ENCODE results near the gene SORL1. TPM values are rescaled to one million over a fixed set of nuclear protein-coding genes. Genes with fewer than 3 reads are reported as not detected.

SORL1 gene
- total and polyA plus RNA-seq, 4 donors: 21.4 to 80.6 (median 29.3) TPM

GRCh38 chr11:121583825-121584224 lies 131.7 kb downstream of the SORL1 start:
- no peak for DNase-seq (ENCODE audit: low read depth in 4 of 6, low spot score in 6 of 6)
- Histone ChIP-seq H3K27me3 (ENCODE audit: control insufficient read depth, insufficient read depth, low read length) (no peaks in the 10 kb centered on the region), H3K27ac (ENCODE audit: low read depth, low read length) (no peak overlapping the region), H3K36me3 (ENCODE audit: control insufficient read depth, insufficient read depth, low read length) (peaks cover 23% of the 10 kb centered on the region), H3K4me3 (ENCODE audit: low read depth, low read length) (no peak overlapping the region), H3K4me1 (ENCODE audit: control insufficient read depth, insufficient read depth, low read length) (peaks cover 5% of the 10 kb centered on the region), H3K9me3 (ENCODE audit: control insufficient read depth, insufficient read depth, low read length) (peaks cover 4% of the 10 kb centered on the region)
- 100% methylated on average over 1 of the region's 3 CpGs for WGBS (ENCODE audit: insufficient coverage)

GRCh38 chr11:121586750-121587149 lies 134.6 kb downstream of the SORL1 start:
- 100% methylated on average over 1 of the region's 2 CpGs for WGBS (ENCODE audit: insufficient coverage)
- peaks cover 16% of the 10 kb centered on the region for H3K4me1 ChIP-seq (ENCODE audit: control insufficient read depth, insufficient read depth, low read length)
- no peak overlapping the region for H3K4me3 ChIP-seq (ENCODE audit: low read depth, low read length)
- no peak for DNase-seq (ENCODE audit: low read depth in 4 of 6, low spot score in 6 of 6)
- H3K36me3 ChIP-seq (ENCODE audit: control insufficient read depth, insufficient read depth, low read length): peaks cover 27% of the 10 kb centered on the region
- no peak overlapping the region for H3K27ac ChIP-seq (ENCODE audit: low read depth, low read length)
- H3K9me3 ChIP-seq (ENCODE audit: control insufficient read depth, insufficient read depth, low read length): no peaks in the 10 kb centered on the region
- no peaks in the 10 kb centered on the region for H3K27me3 ChIP-seq (ENCODE audit: control insufficient read depth, insufficient read depth, low read length)

GRCh38 chr11:121587182-121587581 lies 135.1 kb downstream of the SORL1 start:
- Histone ChIP-seq H3K27me3 (ENCODE audit: control insufficient read depth, insufficient read depth, low read length) (no peaks in the 10 kb centered on the region), H3K36me3 (ENCODE audit: control insufficient read depth, insufficient read depth, low read length) (peaks cover 27% of the 10 kb centered on the region), H3K9me3 (ENCODE audit: control insufficient read depth, insufficient read depth, low read length) (no peaks in the 10 kb centered on the region), H3K27ac (ENCODE audit: low read depth, low read length) (no peak overlapping the region), H3K4me1 (ENCODE audit: control insufficient read depth, insufficient read depth, low read length) (peaks cover 16% of the 10 kb centered on the region), H3K4me3 (ENCODE audit: low read depth, low read length) (no peak overlapping the region)
- DNase-seq (ENCODE audit: low read depth in 4 of 6, low spot score in 6 of 6): no peak
- WGBS (ENCODE audit: insufficient coverage): 85% methylated on average over 2 of the region's 2 CpGs

GRCh38 chr11:121588747-121589146 lies 136.6 kb downstream of the SORL1 start:
- Histone ChIP-seq H3K4me3 (ENCODE audit: low read depth, low read length) (no peak overlapping the region), H3K27me3 (ENCODE audit: control insufficient read depth, insufficient read depth, low read length) (no peaks in the 10 kb centered on the region), H3K27ac (ENCODE audit: low read depth, low read length) (no peak overlapping the region), H3K4me1 (ENCODE audit: control insufficient read depth, insufficient read depth, low read length) (peaks cover 16% of the 10 kb centered on the region), H3K9me3 (ENCODE audit: control insufficient read depth, insufficient read depth, low read length) (no peaks in the 10 kb centered on the region), H3K36me3 (ENCODE audit: control insufficient read depth, insufficient read depth, low read length) (peaks cover 23% of the 10 kb centered on the region)
- DNase-seq (ENCODE audit: low read depth in 4 of 6, low spot score in 6 of 6): no peak
- 69% methylated on average over 6 of the region's 8 CpGs for WGBS (ENCODE audit: insufficient coverage)

- no peak overlapping the region for H3K4me3 ChIP-seq (ENCODE audit: low read depth, low read length)
- WGBS (ENCODE audit: insufficient coverage): no CpG with 5 or more reads among the region's 5 CpGs
- H3K27ac ChIP-seq (ENCODE audit: low read depth, low read length): no peak overlapping the region
- H3K36me3 ChIP-seq (ENCODE audit: control insufficient read depth, insufficient read depth, low read length): peaks cover 23% of the 10 kb centered on the region
- H3K27me3 ChIP-seq (ENCODE audit: control insufficient read depth, insufficient read depth, low read length): no peaks in the 10 kb centered on the region
- H3K4me1 ChIP-seq (ENCODE audit: control insufficient read depth, insufficient read depth, low read length): peaks cover 16% of the 10 kb centered on the region
- no peak for DNase-seq (ENCODE audit: low read depth in 4 of 6, low spot score in 6 of 6)
- H3K9me3 ChIP-seq (ENCODE audit: control insufficient read depth, insufficient read depth, low read length): no peaks in the 10 kb centered on the region
These were observed 137.9 kb downstream of the SORL1 start for GRCh38 chr11:121589946-121590537.

GRCh38 chr11:121590772-121591404 lies 138.8 kb downstream of the SORL1 start:
- DNase-seq (ENCODE audit: low read depth in 4 of 6, low spot score in 6 of 6): no peak
- peaks cover 24% of the 10 kb centered on the region for H3K36me3 ChIP-seq (ENCODE audit: control insufficient read depth, insufficient read depth, low read length)
- no peaks in the 10 kb centered on the region for H3K27me3 ChIP-seq (ENCODE audit: control insufficient read depth, insufficient read depth, low read length)
- H3K9me3 ChIP-seq (ENCODE audit: control insufficient read depth, insufficient read depth, low read length): no peaks in the 10 kb centered on the region
- WGBS (ENCODE audit: insufficient coverage): 88% methylated on average over 10 of the region's 12 CpGs
- peaks cover 16% of the 10 kb centered on the region for H3K4me1 ChIP-seq (ENCODE audit: control insufficient read depth, insufficient read depth, low read length)
- no peak overlapping the region for H3K27ac ChIP-seq (ENCODE audit: low read depth, low read length)
- no peak overlapping the region for H3K4me3 ChIP-seq (ENCODE audit: low read depth, low read length)

GRCh38 chr11:121591405-121592033 lies 139.4 kb downstream of the SORL1 start:
- Histone ChIP-seq H3K9me3 (ENCODE audit: control insufficient read depth, insufficient read depth, low read length) (no peaks in the 10 kb centered on the region), H3K4me3 (ENCODE audit: low read depth, low read length) (no peak overlapping the region), H3K36me3 (ENCODE audit: control insufficient read depth, insufficient read depth, low read length) (peaks cover 30% of the 10 kb centered on the region), H3K27me3 (ENCODE audit: control insufficient read depth, insufficient read depth, low read length) (no peaks in the 10 kb centered on the region), H3K4me1 (ENCODE audit: control insufficient read depth, insufficient read depth, low read length) (peaks cover 16% of the 10 kb centered on the region), H3K27ac (ENCODE audit: low read depth, low read length) (peak overlapping the region; percentile 10)
- 0% methylated on average over 1 of the region's 3 CpGs for WGBS (ENCODE audit: insufficient coverage)
- peak in 5 of 6 donors; percentile 75 to 96 (median 79) for DNase-seq (ENCODE audit: low read depth in 4 of 6, low spot score in 6 of 6)

- H3K4me3 ChIP-seq (ENCODE audit: low read depth, low read length): no peak overlapping the region
- no peak overlapping the region for H3K27ac ChIP-seq (ENCODE audit: low read depth, low read length)
- H3K4me1 ChIP-seq (ENCODE audit: control insufficient read depth, insufficient read depth, low read length): peaks cover 15% of the 10 kb centered on the region
- peaks cover 35% of the 10 kb centered on the region for H3K36me3 ChIP-seq (ENCODE audit: control insufficient read depth, insufficient read depth, low read length)
- no peak for DNase-seq (ENCODE audit: low read depth in 4 of 6, low spot score in 6 of 6)
- H3K27me3 ChIP-seq (ENCODE audit: control insufficient read depth, insufficient read depth, low read length): no peaks in the 10 kb centered on the region
- no CpG with 5 or more reads among the region's 2 CpGs for WGBS (ENCODE audit: insufficient coverage)
- no peaks in the 10 kb centered on the region for H3K9me3 ChIP-seq (ENCODE audit: control insufficient read depth, insufficient read depth, low read length)
These were observed 140.6 kb downstream of the SORL1 start for GRCh38 chr11:121592708-121593107.

- Histone ChIP-seq H3K4me3 (ENCODE audit: low read depth, low read length) (no peak overlapping the region), H3K4me1 (ENCODE audit: control insufficient read depth, insufficient read depth, low read length) (peaks cover 6% of the 10 kb centered on the region), H3K36me3 (ENCODE audit: control insufficient read depth, insufficient read depth, low read length) (peaks cover 31% of the 10 kb centered on the region), H3K9me3 (ENCODE audit: control insufficient read depth, insufficient read depth, low read length) (no peaks in the 10 kb centered on the region), H3K27ac (ENCODE audit: low read depth, low read length) (no peak overlapping the region), H3K27me3 (ENCODE audit: control insufficient read depth, insufficient read depth, low read length) (no peaks in the 10 kb centered on the region)
- 94% methylated on average over 8 of the region's 15 CpGs for WGBS (ENCODE audit: insufficient coverage)
- DNase-seq (ENCODE audit: low read depth in 4 of 6, low spot score in 6 of 6): no peak
These were observed 143.6 kb downstream of the SORL1 start for GRCh38 chr11:121595717-121596161.

Data from spinal cord (tissue), 10 donors.